WTC11 (cell line): Measurements from ENCODE around the gene GPR6. TPM values are rescaled to one million over a fixed set of nuclear protein-coding genes. Genes with fewer than 3 reads are reported as not detected.

ENCODE experiments used
- ATAC-seq: fragments of 200-7000 bp; cut with Tn5 transposase; 2 replicates; pipeline ENCODE4 v1.10.0; 2021; ENCODE audit warnings: mild to moderate bottlenecking, moderate library complexity
- CTCF ChIA-PET: fragments of 300-600 bp; sonication (Branson Sonifier 250); formaldehyde crosslinking; loops from one replicate; lab custom pipeline; 2021; ENCODE audit warnings: antibody characterized with exemption; lab: Charles Lee
- POLR2A ChIA-PET: fragments of 350-600 bp; sonication (Branson Sonifier 250); formaldehyde crosslinking; loops from one replicate; lab custom pipeline; 2021; ENCODE audit warnings: antibody characterized with exemption; lab: Charles Lee
- DNase-seq: peaks from one replicate; pipeline ENCODE4 v3.0.0; 2021; ENCODE audit warnings: low spot score
- H3K27ac Mint-ChIP-seq: 2 replicates; pipeline ENCODE4 v1.8.0; 2021; ENCODE audit warnings: mixed read lengths
- H3K27me3 Mint-ChIP-seq: 2 replicates; pipeline ENCODE4 v1.8.0; 2021; ENCODE audit warnings: low read depth, mild to moderate bottlenecking, moderate library complexity, mixed read lengths
- H3K36me3 Mint-ChIP-seq: 2 replicates; pipeline ENCODE4 v1.8.0; 2021; ENCODE audit warnings: mixed read lengths
- H3K4me1 Mint-ChIP-seq: 2 replicates; pipeline ENCODE4 v1.8.0; 2022; ENCODE audit warnings: mixed read lengths
- H3K4me3 Mint-ChIP-seq: 2 replicates; pipeline ENCODE4 v1.8.0; 2021; ENCODE audit warnings: mild to moderate bottlenecking, moderate library complexity, mixed read lengths
- H3K9me3 Mint-ChIP-seq: 2 replicates; pipeline ENCODE4 v1.8.0; 2021; ENCODE audit warnings: mixed read lengths
- IRF2 ChIP-seq: sonication (generic); formaldehyde crosslinking; IDR thresholded peaks from 2 replicates; pipeline ENCODE4 v1.8.0; 2022; ENCODE audit warnings: low read depth, missing genetic modification reagents, borderline replicate concordance
- KAT7 ChIP-seq: sonication (generic); formaldehyde crosslinking; IDR thresholded peaks from 2 replicates; pipeline ENCODE4 v1.8.1; 2023; ENCODE audit warnings: missing genetic modification reagents, mild to moderate bottlenecking, borderline replicate concordance
- NR3C1 ChIP-seq: sonication (generic); formaldehyde crosslinking; conservative IDR thresholded peaks from 2 replicates; pipeline ENCODE4 v1.8.1; 2023; ENCODE audit warnings: low read depth, mild to moderate bottlenecking, missing genetic modification reagents
- ZNF317 ChIP-seq: sonication (generic); formaldehyde crosslinking; IDR thresholded peaks from 2 replicates; pipeline ENCODE4 v1.8.1; 2023; ENCODE audit warnings: low read depth, mild to moderate bottlenecking, moderate library complexity, missing genetic modification reagents, borderline replicate concordance
- ZNF423 ChIP-seq: fragments of 250-450 bp; sonication (Bioruptor Pico); IDR thresholded peaks from 2 replicates; pipeline ENCODE4 v2.1.2; 2022; ENCODE audit warnings: mild to moderate bottlenecking, moderate library complexity
- ZNF671 ChIP-seq: fragments of 250-450 bp; sonication (Bioruptor Pico); IDR thresholded peaks from 2 replicates; pipeline ENCODE4 v1.8.0; 2021; ENCODE audit warnings: mild to moderate bottlenecking
- total RNA-seq: library from RNA; stranded (reverse); gene quantifications from 3 replicates; pipeline ENCODE4 v1.2.3, GENCODE V29; 2021
- TF ChIP-seq, protein P1 (sequence below): sonication (generic); formaldehyde crosslinking; IDR thresholded peaks from 2 replicates; pipeline ENCODE4 v1.8.0; 2022; ENCODE audit warnings: mild to moderate bottlenecking, missing genetic modification reagents
- TF ChIP-seq, protein P2 (sequence below): sonication (generic); formaldehyde crosslinking; conservative IDR thresholded peaks from 2 replicates; pipeline ENCODE4 v1.8.1; 2022; ENCODE audit warnings: mild to moderate bottlenecking, missing genetic modification reagents
- TF ChIP-seq, protein P3 (sequence below): sonication (generic); formaldehyde crosslinking; IDR thresholded peaks from 2 replicates; pipeline ENCODE4 v1.8.1; 2023; ENCODE audit warnings: mild to moderate bottlenecking, missing genetic modification reagents, borderline replicate concordance
- TF ChIP-seq, protein P4 (sequence below): fragments of 250-450 bp; sonication (Bioruptor Pico); conservative IDR thresholded peaks from 2 replicates; pipeline ENCODE4 v1.9.0; 2021; ENCODE audit warnings: mild to moderate bottlenecking

Gene GPR6
- total RNA-seq, 1 experiment from 2014 or later = 0.22 TPM

DNA sequence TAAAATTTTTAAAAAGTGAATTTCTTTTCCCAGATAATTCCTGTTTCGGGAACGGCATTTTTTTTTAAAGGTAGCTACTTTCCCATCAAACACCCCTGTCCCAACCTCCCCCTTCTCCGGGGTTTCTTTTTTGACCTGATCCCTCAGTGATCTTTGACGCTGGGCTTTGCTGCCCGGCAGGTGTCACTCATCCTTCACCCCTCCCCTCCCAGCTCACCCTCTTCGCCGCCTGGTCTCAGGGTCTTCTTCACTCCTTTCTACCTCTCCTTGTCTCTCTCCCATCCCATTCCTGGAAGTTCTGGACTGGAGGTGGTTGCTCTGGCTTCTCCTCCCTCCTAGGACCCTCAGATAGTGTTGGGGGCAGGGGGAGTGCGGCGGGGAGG is 329 bp upstream of the GPR6 start:
- Mint-ChIP-seq H3K36me3 (no peaks in the 10 kb centered on the region), H3K27me3 (peaks cover 64% of the 10 kb centered on the region), H3K27ac (no peak overlapping the region), H3K9me3 (no peaks in the 10 kb centered on the region), H3K4me1 (peaks cover 15% of the 10 kb centered on the region), H3K4me3 (peak overlapping the region; percentile 87)
- POLR2A ChIA-PET = no interaction called here
- ATAC-seq (peak; percentile 54), DNase-seq (no peak)
- CTCF ChIA-PET = interaction anchor here (0.6 to 3.0 kb wide), 6 partner anchors 9 to 273 kb away, joined by 3 to 25 read pairs (median 3); no protein-coding TSS in a partner anchor
- TF ChIP-seq KAT7 (CRISPR knock-in tag) = no peak
- TF ChIP-seq, all 79 proteins: peak for 0

DNA sequence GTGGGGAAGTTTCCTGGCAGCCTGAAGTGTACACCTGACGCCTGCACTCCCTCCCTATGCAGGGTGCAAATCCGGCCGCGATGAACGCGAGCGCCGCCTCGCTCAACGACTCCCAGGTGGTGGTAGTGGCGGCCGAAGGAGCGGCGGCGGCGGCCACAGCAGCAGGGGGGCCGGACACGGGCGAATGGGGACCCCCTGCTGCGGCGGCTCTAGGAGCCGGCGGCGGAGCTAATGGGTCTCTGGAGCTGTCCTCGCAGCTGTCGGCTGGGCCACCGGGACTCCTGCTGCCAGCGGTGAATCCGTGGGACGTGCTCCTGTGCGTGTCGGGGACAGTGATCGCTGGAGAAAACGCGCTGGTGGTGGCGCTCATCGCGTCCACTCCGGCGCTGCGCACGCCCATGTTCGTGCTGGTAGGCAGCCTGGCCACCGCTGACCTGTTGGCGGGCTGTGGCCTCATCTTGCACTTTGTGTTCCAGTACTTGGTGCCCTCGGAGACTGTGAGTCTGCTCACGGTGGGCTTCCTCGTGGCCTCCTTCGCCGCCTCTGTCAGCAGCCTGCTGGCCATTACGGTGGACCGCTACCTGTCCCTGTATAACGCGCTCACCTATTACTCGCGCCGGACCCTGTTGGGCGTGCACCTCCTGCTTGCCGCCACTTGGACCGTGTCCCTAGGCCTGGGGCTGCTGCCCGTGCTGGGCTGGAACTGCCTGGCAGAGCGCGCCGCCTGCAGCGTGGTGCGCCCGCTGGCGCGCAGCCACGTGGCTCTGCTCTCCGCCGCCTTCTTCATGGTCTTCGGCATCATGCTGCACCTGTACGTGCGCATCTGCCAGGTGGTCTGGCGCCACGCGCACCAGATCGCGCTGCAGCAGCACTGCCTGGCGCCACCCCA is 1.2 kb downstream of the GPR6 start:
- Mint-ChIP-seq H3K27ac (no peak overlapping the region), H3K4me1 (peaks cover 15% of the 10 kb centered on the region), H3K9me3 (no peaks in the 10 kb centered on the region), H3K27me3 (peaks cover 64% of the 10 kb centered on the region), H3K4me3 (peak overlapping the region; percentile 87), H3K36me3 (no peaks in the 10 kb centered on the region)
- TF ChIP-seq, protein P1, sequence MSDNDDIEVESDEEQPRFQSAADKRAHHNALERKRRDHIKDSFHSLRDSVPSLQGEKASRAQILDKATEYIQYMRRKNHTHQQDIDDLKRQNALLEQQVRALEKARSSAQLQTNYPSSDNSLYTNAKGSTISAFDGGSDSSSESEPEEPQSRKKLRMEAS (CRISPR knock-in tag) = peak; percentile 3; the same call in 1 of the 2 replicates
- TF ChIP-seq, protein P2, sequence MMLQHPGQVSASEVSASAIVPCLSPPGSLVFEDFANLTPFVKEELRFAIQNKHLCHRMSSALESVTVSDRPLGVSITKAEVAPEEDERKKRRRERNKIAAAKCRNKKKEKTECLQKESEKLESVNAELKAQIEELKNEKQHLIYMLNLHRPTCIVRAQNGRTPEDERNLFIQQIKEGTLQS (CRISPR knock-in tag) = no peak
- peak; percentile 65; the same call in 1 of the 2 replicates for TF ChIP-seq ZNF423 (CRISPR knock-in tag)
- no peak for TF ChIP-seq NR3C1 (CRISPR knock-in tag)
- CTCF ChIA-PET = interaction anchor here (1.0 to 3.0 kb wide), 3 partner anchors 21 to 60 kb away, joined by 3 to 25 read pairs (median 3); no protein-coding TSS in a partner anchor
- peak; percentile 38 for DNase-seq
- ATAC-seq = no peak
- POLR2A ChIA-PET = interaction anchor here (0.7 kb wide), 1 partner anchor 68 kb away, joined by 3 read pairs; no protein-coding TSS in a partner anchor

DNA sequence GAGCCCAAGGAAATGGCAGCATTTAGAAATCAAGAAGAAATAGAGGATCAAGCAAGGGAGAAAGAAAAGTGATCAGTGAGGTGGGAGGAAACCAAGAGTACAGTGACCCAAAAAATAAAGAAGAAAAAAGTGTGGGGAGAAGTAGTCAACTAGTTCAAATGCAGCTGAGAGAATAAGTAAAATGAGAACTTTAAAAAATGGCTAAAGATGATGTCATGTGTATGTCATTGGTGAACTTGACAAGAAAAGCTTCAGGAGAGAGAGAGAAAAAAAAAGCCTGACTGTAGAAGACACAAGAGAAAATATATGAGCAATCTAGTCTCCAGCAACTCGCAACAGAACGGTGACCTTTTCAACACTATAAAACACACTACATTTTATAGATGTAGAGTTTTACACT is 6.3 kb downstream of the GPR6 start:
- POLR2A ChIA-PET = no interaction called here
- Mint-ChIP-seq H3K4me1 (peaks cover 5% of the 10 kb centered on the region), H3K27me3 (peaks cover 30% of the 10 kb centered on the region), H3K27ac (no peak overlapping the region), H3K4me3 (no peak overlapping the region), H3K36me3 (no peaks in the 10 kb centered on the region), H3K9me3 (no peaks in the 10 kb centered on the region; the same call in 1 of the 2 replicates)
- CTCF ChIA-PET = no interaction called here
- DNase-seq (no peak), ATAC-seq (no peak)
- no peak for TF ChIP-seq IRF2 (CRISPR knock-in tag)
- TF ChIP-seq ZNF317 = no peak
- TF ChIP-seq, protein P3, sequence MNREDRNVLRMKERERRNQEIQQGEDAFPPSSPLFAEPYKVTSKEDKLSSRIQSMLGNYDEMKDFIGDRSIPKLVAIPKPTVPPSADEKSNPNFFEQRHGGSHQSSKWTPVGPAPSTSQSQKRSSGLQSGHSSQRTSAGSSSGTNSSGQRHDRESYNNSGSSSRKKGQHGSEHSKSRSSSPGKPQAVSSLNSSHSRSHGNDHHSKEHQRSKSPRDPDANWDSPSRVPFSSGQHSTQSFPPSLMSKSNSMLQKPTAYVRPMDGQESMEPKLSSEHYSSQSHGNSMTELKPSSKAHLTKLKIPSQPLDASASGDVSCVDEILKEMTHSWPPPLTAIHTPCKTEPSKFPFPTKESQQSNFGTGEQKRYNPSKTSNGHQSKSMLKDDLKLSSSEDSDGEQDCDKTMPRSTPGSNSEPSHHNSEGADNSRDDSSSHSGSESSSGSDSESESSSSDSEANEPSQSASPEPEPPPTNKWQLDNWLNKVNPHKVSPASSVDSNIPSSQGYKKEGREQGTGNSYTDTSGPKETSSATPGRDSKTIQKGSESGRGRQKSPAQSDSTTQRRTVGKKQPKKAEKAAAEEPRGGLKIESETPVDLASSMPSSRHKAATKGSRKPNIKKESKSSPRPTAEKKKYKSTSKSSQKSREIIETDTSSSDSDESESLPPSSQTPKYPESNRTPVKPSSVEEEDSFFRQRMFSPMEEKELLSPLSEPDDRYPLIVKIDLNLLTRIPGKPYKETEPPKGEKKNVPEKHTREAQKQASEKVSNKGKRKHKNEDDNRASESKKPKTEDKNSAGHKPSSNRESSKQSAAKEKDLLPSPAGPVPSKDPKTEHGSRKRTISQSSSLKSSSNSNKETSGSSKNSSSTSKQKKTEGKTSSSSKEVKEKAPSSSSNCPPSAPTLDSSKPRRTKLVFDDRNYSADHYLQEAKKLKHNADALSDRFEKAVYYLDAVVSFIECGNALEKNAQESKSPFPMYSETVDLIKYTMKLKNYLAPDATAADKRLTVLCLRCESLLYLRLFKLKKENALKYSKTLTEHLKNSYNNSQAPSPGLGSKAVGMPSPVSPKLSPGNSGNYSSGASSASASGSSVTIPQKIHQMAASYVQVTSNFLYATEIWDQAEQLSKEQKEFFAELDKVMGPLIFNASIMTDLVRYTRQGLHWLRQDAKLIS (CRISPR knock-in tag) = no peak
- TF ChIP-seq, protein P4, sequence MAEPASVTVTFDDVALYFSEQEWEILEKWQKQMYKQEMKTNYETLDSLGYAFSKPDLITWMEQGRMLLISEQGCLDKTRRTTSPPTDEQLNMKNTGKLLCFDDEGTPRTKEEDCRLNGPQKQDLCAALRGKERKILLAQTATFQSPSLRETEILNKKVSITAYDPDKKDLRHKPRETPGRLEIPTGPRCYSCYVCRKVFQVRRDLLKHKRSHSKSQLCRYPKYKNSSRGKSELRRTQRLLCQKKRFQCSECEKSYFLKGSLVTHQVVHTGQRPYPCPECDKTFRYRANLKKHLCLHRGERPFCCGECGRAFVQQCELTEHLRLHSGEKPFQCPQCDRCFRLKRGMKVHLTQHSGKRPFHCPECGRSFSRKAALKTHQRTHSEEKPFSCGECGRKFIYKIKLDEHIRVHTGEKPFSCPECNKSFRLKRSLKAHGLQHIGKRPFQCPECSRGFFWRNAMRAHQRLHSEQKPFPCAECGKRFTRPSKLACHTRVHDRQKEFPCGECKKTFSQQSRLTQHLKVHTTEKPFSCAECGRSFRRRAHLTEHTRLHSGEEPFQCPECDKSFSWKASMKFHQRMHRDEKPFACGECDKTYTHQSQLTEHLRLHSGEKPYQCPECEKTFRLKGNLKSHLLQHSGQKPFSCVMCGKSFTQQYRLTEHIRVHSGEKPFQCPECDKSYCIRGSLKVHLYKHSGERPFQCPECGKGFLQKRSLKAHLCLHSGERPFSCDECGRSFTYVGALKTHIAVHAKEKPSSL = no peak
- TF ChIP-seq ZNF671 (CRISPR knock-in tag) = no peak
